Measurements from ENCODE around the gene RIMKLA.

RIMKLA gene

DNA sequence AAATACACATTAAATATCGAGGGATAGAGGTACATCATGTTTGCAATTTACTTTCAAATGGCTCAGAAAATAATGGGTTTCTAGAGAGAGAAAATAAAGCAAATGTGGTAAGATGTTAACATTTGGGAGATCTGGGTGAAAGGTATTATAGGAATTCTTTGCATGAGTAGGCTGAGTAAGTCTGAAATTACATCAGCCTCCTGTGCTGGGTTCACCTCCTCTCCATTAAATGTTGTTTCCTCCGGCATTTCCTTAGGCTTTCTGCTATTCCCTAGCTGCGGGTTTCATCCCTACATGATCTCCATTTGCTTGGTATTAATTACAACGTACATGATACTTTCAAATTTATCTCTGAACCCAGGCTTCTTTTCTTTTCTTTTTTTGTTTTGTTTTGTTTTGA is 43.6 kb downstream of the RIMKLA start:
- Mint-ChIP-seq H3K9me3 (no peaks in the 10 kb centered on the region), H3K36me3 (ENCODE audit: low read depth) (no peaks in the 10 kb centered on the region), H3K27me3 (ENCODE audit: low read depth, poor library complexity) (peaks cover 11% of the 10 kb centered on the region), H3K4me1 (peaks cover 46% of the 10 kb centered on the region), H3K27ac (no peak overlapping the region), H3K4me3 (no peak overlapping the region)
- TF ChIP-seq, protein P1, sequence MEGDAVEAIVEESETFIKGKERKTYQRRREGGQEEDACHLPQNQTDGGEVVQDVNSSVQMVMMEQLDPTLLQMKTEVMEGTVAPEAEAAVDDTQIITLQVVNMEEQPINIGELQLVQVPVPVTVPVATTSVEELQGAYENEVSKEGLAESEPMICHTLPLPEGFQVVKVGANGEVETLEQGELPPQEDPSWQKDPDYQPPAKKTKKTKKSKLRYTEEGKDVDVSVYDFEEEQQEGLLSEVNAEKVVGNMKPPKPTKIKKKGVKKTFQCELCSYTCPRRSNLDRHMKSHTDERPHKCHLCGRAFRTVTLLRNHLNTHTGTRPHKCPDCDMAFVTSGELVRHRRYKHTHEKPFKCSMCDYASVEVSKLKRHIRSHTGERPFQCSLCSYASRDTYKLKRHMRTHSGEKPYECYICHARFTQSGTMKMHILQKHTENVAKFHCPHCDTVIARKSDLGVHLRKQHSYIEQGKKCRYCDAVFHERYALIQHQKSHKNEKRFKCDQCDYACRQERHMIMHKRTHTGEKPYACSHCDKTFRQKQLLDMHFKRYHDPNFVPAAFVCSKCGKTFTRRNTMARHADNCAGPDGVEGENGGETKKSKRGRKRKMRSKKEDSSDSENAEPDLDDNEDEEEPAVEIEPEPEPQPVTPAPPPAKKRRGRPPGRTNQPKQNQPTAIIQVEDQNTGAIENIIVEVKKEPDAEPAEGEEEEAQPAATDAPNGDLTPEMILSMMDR (IDR thresholded peaks at IDR 0.05), result no peak
- DNase-seq, result no peak

DNA sequence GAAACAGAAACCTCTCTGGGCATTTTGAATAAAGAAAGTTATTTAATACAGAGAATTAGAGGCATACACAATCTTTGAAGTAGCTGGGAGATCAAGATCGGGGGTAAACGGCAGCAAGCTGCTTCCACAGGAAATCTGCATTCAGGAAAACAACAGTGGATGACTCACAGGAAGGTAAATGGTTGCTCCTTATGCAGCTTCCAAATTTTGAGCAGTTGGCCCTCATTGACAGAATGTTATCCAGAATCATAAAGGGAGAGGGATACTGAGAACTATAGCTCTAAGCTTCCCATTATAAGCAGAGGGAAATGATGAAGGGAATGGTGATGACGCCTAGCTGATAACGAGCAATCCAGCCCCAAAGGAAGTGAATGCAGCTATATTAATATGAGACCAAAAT is 46.6 kb downstream of the RIMKLA start:
- TF ChIP-seq, protein P1 (IDR thresholded peaks at IDR 0.05), result no peak
- Mint-ChIP-seq H3K27ac (no peak overlapping the region), H3K4me3 (no peak overlapping the region), H3K36me3 (ENCODE audit: low read depth) (no peaks in the 10 kb centered on the region), H3K4me1 (peaks cover 49% of the 10 kb centered on the region), H3K9me3 (no peaks in the 10 kb centered on the region), H3K27me3 (ENCODE audit: low read depth, poor library complexity) (peaks cover 11% of the 10 kb centered on the region)
- DNase-seq, result no peak

DNA sequence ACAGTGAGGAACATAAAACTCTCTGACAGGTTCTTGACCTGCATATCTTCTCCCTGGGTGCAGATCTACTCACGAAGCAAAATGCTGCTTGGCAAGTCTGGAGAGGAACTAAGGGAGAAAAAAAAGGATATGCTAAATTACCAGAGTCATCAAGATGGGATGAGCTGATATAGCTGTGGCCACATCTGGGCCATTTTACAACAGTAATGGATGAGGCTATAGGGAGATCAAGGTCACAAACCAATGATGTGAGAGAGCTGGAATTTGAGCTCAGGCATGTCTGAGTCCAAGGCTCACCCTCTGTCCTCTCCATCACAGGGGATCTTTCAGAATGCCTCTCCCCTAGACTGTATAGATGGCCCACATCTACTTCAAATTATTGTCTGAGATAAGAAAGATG is 49.0 kb downstream of the RIMKLA start:
- Mint-ChIP-seq H3K4me3 (no peak overlapping the region), H3K27ac (no peak overlapping the region), H3K9me3 (no peaks in the 10 kb centered on the region), H3K4me1 (peaks cover 29% of the 10 kb centered on the region), H3K36me3 (ENCODE audit: low read depth) (no peaks in the 10 kb centered on the region), H3K27me3 (ENCODE audit: low read depth, poor library complexity) (peaks cover 7% of the 10 kb centered on the region)
- no peak for DNase-seq
- TF ChIP-seq, protein P1 (IDR thresholded peaks at IDR 0.05), result no peak

DNA sequence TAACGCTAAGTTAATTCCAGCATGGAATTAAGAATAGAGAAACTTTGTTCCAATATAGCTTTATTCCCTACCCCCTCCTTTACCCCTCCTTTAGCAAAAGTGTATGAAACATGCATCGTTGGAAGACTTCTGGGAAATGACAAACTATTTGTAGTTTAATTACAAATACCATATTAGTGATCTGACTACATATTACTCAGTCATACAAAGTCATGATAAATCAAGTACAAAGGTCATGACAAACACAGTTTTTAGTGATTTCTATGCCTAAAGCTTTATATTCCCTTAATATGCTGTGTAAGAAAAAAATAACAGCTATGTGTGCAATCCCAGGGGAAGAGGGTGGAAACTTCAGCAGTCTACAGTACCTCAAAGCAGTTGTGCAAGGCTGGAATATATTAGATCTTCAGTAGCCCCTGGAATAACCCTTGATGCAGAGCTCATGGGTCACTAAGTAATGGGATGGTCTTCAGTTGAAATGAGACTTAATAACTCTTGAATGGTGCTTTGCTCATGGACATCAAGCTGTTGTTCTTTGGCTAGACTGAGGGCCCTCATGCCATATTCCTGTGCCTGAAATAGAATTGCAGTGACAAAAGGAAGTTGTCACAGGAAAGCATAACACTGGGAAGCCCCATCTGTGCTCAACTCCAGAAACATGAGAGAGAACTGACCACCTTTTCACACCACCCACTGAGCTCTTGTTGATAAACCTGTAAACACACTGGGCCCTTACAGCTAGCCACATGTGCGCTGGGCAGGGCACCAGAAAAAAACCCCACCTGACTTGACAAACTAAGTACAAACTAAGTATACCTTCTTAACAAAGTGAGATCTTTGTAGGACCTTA is 49.9 kb downstream of the RIMKLA start:
- H3K36me3 Mint-ChIP-seq (ENCODE audit: low read depth), result no peaks in the 10 kb centered on the region
- TF ChIP-seq, protein P1 (IDR thresholded peaks at IDR 0.05), result no peak
- H3K9me3 Mint-ChIP-seq, result no peaks in the 10 kb centered on the region
- no peak overlapping the region for H3K27ac Mint-ChIP-seq
- DNase-seq, result no peak
- H3K4me3 Mint-ChIP-seq, result no peak overlapping the region
- H3K4me1 Mint-ChIP-seq, result peaks cover 29% of the 10 kb centered on the region
- peaks cover 3% of the 10 kb centered on the region for H3K27me3 Mint-ChIP-seq (ENCODE audit: low read depth, poor library complexity)

DNA sequence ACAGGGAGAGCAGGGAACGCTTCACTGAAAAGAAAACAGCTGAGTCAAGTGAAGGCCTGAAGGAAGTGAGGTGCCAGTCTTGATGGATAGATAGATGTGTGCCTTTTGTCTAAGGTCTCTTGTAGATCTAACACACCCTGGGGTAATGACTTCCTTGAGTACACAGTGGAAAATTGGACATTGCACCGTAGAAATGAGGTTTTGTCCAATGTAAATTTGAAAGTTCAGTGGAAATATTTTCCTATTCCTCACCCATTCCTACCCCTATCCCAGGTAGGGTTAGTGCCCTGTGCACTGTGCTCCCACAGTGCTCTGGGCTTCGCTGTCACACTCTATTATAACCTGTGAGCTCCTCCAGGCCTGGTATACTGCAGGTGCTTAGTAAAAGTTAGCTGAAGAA is 50.9 kb downstream of the RIMKLA start:
- H3K9me3 Mint-ChIP-seq, result no peaks in the 10 kb centered on the region
- peaks cover 29% of the 10 kb centered on the region for H3K4me1 Mint-ChIP-seq
- H3K4me3 Mint-ChIP-seq, result no peak overlapping the region
- peaks cover 3% of the 10 kb centered on the region for H3K27me3 Mint-ChIP-seq (ENCODE audit: low read depth, poor library complexity)
- no peaks in the 10 kb centered on the region for H3K36me3 Mint-ChIP-seq (ENCODE audit: low read depth)
- TF ChIP-seq, protein P1 (IDR thresholded peaks at IDR 0.05), result no peak
- no peak for DNase-seq
- H3K27ac Mint-ChIP-seq, result no peak overlapping the region

DNA sequence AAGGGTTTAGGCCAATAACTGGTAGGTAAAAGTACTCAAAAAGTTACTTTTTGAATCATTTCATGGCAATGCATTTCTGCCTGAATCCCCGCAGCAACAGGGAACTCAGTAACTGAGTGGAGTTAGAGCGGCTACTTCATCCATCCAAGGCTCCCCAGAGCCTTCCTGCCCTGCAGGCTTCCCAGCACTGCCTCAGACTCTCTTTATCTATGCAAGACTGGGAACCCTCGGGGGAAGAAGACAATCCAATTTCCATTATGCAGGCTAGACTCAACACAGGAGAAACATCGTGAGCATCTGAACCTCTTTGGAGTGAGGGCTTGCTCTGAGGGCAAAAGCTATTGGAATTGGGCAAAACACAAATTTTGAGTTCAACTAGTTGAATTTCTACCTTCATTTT is 52.1 kb downstream of the RIMKLA start:
- Mint-ChIP-seq H3K4me1 (peaks cover 29% of the 10 kb centered on the region), H3K27ac (no peak overlapping the region), H3K9me3 (no peaks in the 10 kb centered on the region), H3K36me3 (ENCODE audit: low read depth) (no peaks in the 10 kb centered on the region), H3K27me3 (ENCODE audit: low read depth, poor library complexity) (peaks cover 8% of the 10 kb centered on the region), H3K4me3 (no peak overlapping the region)
- no peak for DNase-seq
- TF ChIP-seq, protein P1 (IDR thresholded peaks at IDR 0.05), result no peak
